ENCODE results near the gene FBN1. TPM values are rescaled to one million over a fixed set of nuclear protein-coding genes. Genes with fewer than 3 reads are reported as not detected.

The FBN1 gene
- total and polyA plus RNA-seq, 2 donors (not counting 3 experiments of a cell fraction or from before 2014, with no cell fraction given), result 107 to 111 TPM

GRCh38 chr15:48616216-48616615 is 29.3 kb downstream of the FBN1 start:
- no peak for DNase-seq (ENCODE audit: low read depth, low spot score)
- Histone ChIP-seq H3K4me1 (ENCODE audit: control insufficient read depth, extremely low read depth, insufficient read depth, low read length) (no peaks in the 10 kb centered on the region), H3K9me3 (replicated peaks; ENCODE audit: control insufficient read depth, insufficient read depth, low read length) (no peaks in the 10 kb centered on the region), H3K9ac (replicated peaks; ENCODE audit: extremely low read depth, insufficient read depth, low read length) (no peak overlapping the region), H3K27ac (ENCODE audit: insufficient read depth, low read depth, low read length) (no peak overlapping the region), H2AFZ (ENCODE audit: low read depth, low read length) (no peak overlapping the region), H3K4me2 (ENCODE audit: insufficient read depth, low read length) (no peak overlapping the region), H3K79me2 (ENCODE audit: control insufficient read depth, insufficient read depth, low read length) (no peaks in the 10 kb centered on the region), H3K27me3 (ENCODE audit: control insufficient read depth in 2 of 2, insufficient read depth in 2 of 2, low read length in 2 of 2) (no peaks in the 10 kb centered on the region), H4K20me1 (replicated peaks; ENCODE audit: control insufficient read depth, extremely low read depth, insufficient read depth, low read length) (no peaks in the 10 kb centered on the region), H3K36me3 (ENCODE audit: control insufficient read depth in 2 of 2, extremely low read depth in 1 of 2, insufficient read depth in 2 of 2, low read length in 2 of 2) (no peaks in the 10 kb centered on the region), H3K4me3 (replicated peaks in 1 of 3; ENCODE audit: insufficient read depth in 1 of 3, low read depth in 1 of 3, low read length in 3 of 3) (no peak overlapping the region), H3K9me1 (replicated peaks; ENCODE audit: control insufficient read depth, extremely low read depth, insufficient read depth, low read length) (no peaks in the 10 kb centered on the region)
- dilution Hi-C loops (cut with MboI; ENCODE audit: extremely low pct_ligation_motif_present, low sequenced_read_pairs), result no loop called here
- ChIA-PET CTCF (interaction anchor here (0.5 to 3.7 kb wide), 2 partner anchors 12 to 231 kb away, joined by 3 to 13 read pairs; no protein-coding TSS in a partner anchor), POLR2A (no interaction called here)
- FAIRE-seq, result no peak
- BruUV-seq (replicated peaks), result no TSS peak
- intact Hi-C loops (cut with micrococcal nuclease), result no loop called here
- TF ChIP-seq FOS (IDR thresholded peaks at IDR 0.05; ENCODE audit: borderline replicate concordance, insufficient read depth, low read length), result no peak
- no peak for TF ChIP-seq CTCF (IDR thresholded peaks at IDR 0.05; ENCODE audit: extremely low read depth in 1 of 2, insufficient read depth in 1 of 2, low read depth in 1 of 2, low read length in 2 of 2)
- no peak for TF ChIP-seq JUN (IDR thresholded peaks at IDR 0.05; ENCODE audit: borderline replicate concordance, insufficient read depth, insufficient read length, low read depth)
- TF ChIP-seq GATA2 (IDR thresholded peaks at IDR 0.05; ENCODE audit: insufficient read depth, insufficient read length, low read depth, low read length), result no peak
- no peak for TF ChIP-seq POLR2AphosphoS5 (IDR thresholded peaks at IDR 0.05; ENCODE audit: insufficient read depth, low read depth, low read length)
- no peak for TF ChIP-seq POLR2A (IDR thresholded peaks at IDR 0.05; ENCODE audit: low read depth, low read length)
- no peak for TF ChIP-seq MAX (IDR thresholded peaks at IDR 0.05; ENCODE audit: insufficient read depth, insufficient read length)
- no peak for TF ChIP-seq EZH2 (IDR thresholded peaks at IDR 0.05; ENCODE audit: borderline replicate concordance, low read depth, low read length, severe bottlenecking)
- TF ChIP-seq MYC (IDR thresholded peaks at IDR 0.05; ENCODE audit: low read depth, low read length), result no peak

All from endothelial cell of umbilical vein (primary cell).